HL-60 (cell line): ENCODE measurements around the gene CCDC154.

Experiments
- DNase-seq, 2 experiments: peaks; one replicate each; pipeline ENCODE4 v3.0.0-alpha.2; 2010 to 2020; ENCODE audit warnings: low read depth in 1 of 2, low spot score in 1 of 2
- H3K27ac ChIP-seq: fragments of 250-450 bp; sonication (Bioruptor Pico); replicated peaks from 2 replicates; pipeline ENCODE4 v1.5.1; 2020; ENCODE audit warnings: mild to moderate bottlenecking, moderate library complexity
- H3K27me3 ChIP-seq: fragments of 250-450 bp; sonication (Bioruptor Pico); 2 replicates; pipeline ENCODE4 v1.5.1; 2021; ENCODE audit warnings: mild to moderate bottlenecking, moderate library complexity; ENCODE audit not compliant: insufficient read depth, poor library complexity, severe bottlenecking
- H3K4me3 ChIP-seq: replicated peaks from 2 replicates; pipeline ENCODE4 v1.5.1; 2011; ENCODE audit warnings: mild to moderate bottlenecking, control low read depth, low read length; ENCODE audit not compliant: insufficient read depth
- GABPA ChIP-seq: IDR thresholded peaks from 2 replicates; pipeline ENCODE4 v1.6.1; 2012; ENCODE audit warnings: low read depth
- POLR2AphosphoS5 ChIP-seq: IDR thresholded peaks from 2 replicates; pipeline ENCODE4 v1.6.1; 2012; ENCODE audit warnings: low read depth
- SPI1 ChIP-seq: IDR thresholded peaks from 2 replicates; pipeline ENCODE4 v1.6.1; 2012; ENCODE audit warnings: low read depth, mild to moderate bottlenecking, borderline replicate concordance
- TF ChIP-seq, protein P1 (sequence below): IDR thresholded peaks from one replicate; pipeline ENCODE4 v1.5.1; 2011; ENCODE audit warnings: low read length, control low read depth, inconsistent platforms; ENCODE audit not compliant: insufficient read depth
- TF ChIP-seq, protein P2 (sequence below): IDR thresholded peaks from 2 replicates; pipeline ENCODE4 v1.6.1; 2012; ENCODE audit warnings: low read depth; ENCODE audit not compliant: insufficient replicate concordance

The CCDC154 gene

DNA sequence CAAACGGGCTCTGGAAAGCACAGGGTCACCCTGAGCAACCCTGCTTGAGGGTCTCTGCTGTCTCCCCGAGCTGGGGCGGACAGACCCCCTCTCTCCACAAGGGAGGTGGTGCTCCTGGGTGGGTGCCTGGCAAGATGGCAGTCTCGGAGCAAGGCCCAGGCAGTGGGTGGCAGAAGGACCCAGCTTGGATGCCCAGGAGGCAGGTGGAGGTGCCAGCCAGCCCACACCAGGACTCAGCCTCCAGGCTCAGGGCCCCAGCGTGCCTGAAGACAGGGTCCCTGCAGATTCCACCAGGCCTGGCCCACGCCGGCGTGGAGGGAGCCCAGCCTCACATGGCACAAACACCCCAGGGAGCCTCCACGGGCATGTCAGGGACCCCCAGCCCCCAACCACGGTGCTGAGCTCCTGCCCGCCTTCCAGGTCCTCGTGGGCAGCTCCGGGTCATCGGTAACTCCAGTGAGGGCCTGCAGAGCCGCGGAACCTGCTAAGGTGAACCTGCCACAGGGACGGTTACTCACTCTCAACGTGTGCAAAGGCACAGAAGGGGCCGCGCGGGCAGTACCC is 50.7 kb downstream of the CCDC154 start:
- TF ChIP-seq GABPA = no peak
- TF ChIP-seq, protein P1, sequence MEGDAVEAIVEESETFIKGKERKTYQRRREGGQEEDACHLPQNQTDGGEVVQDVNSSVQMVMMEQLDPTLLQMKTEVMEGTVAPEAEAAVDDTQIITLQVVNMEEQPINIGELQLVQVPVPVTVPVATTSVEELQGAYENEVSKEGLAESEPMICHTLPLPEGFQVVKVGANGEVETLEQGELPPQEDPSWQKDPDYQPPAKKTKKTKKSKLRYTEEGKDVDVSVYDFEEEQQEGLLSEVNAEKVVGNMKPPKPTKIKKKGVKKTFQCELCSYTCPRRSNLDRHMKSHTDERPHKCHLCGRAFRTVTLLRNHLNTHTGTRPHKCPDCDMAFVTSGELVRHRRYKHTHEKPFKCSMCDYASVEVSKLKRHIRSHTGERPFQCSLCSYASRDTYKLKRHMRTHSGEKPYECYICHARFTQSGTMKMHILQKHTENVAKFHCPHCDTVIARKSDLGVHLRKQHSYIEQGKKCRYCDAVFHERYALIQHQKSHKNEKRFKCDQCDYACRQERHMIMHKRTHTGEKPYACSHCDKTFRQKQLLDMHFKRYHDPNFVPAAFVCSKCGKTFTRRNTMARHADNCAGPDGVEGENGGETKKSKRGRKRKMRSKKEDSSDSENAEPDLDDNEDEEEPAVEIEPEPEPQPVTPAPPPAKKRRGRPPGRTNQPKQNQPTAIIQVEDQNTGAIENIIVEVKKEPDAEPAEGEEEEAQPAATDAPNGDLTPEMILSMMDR = no peak
- TF ChIP-seq POLR2AphosphoS5 = no peak
- no peak for TF ChIP-seq SPI1
- TF ChIP-seq, protein P2, sequence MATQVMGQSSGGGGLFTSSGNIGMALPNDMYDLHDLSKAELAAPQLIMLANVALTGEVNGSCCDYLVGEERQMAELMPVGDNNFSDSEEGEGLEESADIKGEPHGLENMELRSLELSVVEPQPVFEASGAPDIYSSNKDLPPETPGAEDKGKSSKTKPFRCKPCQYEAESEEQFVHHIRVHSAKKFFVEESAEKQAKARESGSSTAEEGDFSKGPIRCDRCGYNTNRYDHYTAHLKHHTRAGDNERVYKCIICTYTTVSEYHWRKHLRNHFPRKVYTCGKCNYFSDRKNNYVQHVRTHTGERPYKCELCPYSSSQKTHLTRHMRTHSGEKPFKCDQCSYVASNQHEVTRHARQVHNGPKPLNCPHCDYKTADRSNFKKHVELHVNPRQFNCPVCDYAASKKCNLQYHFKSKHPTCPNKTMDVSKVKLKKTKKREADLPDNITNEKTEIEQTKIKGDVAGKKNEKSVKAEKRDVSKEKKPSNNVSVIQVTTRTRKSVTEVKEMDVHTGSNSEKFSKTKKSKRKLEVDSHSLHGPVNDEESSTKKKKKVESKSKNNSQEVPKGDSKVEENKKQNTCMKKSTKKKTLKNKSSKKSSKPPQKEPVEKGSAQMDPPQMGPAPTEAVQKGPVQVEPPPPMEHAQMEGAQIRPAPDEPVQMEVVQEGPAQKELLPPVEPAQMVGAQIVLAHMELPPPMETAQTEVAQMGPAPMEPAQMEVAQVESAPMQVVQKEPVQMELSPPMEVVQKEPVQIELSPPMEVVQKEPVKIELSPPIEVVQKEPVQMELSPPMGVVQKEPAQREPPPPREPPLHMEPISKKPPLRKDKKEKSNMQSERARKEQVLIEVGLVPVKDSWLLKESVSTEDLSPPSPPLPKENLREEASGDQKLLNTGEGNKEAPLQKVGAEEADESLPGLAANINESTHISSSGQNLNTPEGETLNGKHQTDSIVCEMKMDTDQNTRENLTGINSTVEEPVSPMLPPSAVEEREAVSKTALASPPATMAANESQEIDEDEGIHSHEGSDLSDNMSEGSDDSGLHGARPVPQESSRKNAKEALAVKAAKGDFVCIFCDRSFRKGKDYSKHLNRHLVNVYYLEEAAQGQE = no peak
- no peak for DNase-seq
- Histone ChIP-seq H3K27ac (no peak overlapping the region), H3K27me3 (no peaks in the 10 kb centered on the region), H3K4me3 (no peak overlapping the region)

DNA sequence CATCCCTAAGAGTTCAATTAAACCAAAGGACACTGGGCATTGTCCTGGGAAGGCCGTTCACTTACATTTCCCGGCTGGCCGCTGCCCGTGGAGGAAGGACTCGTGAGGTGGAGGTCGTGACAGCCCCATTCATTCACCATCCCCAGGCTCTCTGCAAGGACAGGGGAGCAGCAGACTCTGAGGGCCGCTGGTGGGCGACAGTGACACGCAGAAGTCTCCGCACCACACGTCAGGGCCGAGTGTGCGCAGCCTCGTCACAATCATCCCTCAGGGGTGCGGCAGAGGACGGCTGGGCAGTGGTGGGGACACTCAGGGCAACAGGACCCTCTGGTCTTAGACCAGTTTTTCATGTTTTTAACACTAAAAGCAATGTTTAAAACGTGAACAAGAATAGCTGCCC is 51.5 kb downstream of the CCDC154 start:
- Histone ChIP-seq H3K27ac (no peak overlapping the region), H3K27me3 (no peaks in the 10 kb centered on the region), H3K4me3 (no peak overlapping the region)
- DNase-seq = no peak
- TF ChIP-seq POLR2AphosphoS5 (no peak), GABPA (no peak), SPI1 (no peak)
- TF ChIP-seq, protein P1 = no peak
- TF ChIP-seq, protein P2 = no peak

DNA sequence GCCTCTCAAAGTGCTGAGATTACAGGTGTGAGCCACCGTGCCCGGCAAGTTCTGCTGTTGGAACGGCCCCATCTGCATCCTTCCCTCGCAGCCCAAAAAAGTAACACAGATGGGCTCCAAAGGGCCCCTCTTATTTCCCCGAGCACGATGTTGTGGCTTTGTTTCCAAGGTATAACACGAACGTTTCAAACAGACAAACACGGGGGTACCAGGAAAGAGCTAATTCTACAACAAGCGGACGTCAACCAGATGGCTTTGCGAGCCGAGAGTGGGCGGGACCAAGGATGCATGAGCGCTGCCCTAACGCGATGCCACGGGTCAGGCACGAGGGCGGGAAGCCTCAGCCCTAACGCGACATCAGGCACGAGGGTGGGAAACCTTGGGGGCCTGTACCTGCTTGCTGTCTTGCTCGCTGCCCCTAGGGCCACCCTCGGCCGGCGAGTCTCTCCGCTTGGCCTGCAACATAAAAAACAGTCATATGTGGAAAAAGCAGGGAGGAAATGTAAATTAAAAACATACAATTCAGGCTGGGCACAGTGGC is 54.0 kb downstream of the CCDC154 start:
- DNase-seq = no peak

More for the DNA sequence above, 54.0 kb downstream of the CCDC154 start:
- Histone ChIP-seq H3K4me3 (no peak overlapping the region), H3K27ac (no peak overlapping the region), H3K27me3 (no peaks in the 10 kb centered on the region)
- TF ChIP-seq, protein P2 = no peak
- TF ChIP-seq, protein P1 = no peak
- TF ChIP-seq POLR2AphosphoS5 (no peak), SPI1 (no peak), GABPA (no peak)
